Spleen (tissue), 7 donors: ENCODE data around the gene SACS.

Experiments used
- POLR2A ChIP-seq, 3 donors: fragments of 450-650 bp; IDR thresholded peaks; one replicate each; pipeline ENCODE4 v1.5.1; 2017; ENCODE audit warnings: antibody characterized with exemption in 3 of 3, mild to moderate bottlenecking in 1 of 3
- TF ChIP-seq, protein P1 (sequence below), 11 experiments: fragments of 200-600 bp in 7 of 11; fragments of 450-650 bp in 4 of 11; sonication (generic) in 4 of 11; IDR thresholded peaks in 8 of 11; conservative IDR thresholded peaks in 3 of 11; 1 replicate in 7 of 11; 2 replicates in 4 of 11; pipeline versions ENCODE4 v1.4.0 to v1.8.0; 2016 to 2021; ENCODE audit warnings: antibody characterized with exemption in 11 of 11, inconsistent platforms in 4 of 11, mild to moderate bottlenecking in 1 of 11
- donor health status: DM: no; HTN: no; CAD: no; lungs with moderate emphysema.
- donor health status: DM: no; HTN: no; CAD: no.
- donor health status: DM: no; HTN: no; CAD: no.

DNA sequence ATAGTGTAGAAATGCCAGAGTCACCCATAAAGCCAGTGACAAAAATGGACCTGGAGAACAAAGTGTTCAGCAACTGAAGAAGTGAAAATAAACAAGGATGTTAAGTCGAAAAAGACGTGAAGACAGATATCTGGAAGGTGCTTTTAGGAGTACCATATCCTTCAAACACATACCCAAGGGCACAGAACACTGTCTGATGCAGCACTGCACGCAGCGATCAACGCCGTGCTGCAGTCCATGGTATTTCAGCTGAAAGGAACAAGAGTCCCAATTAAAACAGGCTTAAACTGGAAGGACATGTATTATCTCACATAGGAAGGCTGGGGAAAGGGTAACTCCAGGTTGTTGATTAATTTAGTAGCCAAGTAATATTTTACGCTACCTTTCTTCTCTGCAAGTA is 144.5 kb downstream of the SACS start:
- TF ChIP-seq, protein P1, sequence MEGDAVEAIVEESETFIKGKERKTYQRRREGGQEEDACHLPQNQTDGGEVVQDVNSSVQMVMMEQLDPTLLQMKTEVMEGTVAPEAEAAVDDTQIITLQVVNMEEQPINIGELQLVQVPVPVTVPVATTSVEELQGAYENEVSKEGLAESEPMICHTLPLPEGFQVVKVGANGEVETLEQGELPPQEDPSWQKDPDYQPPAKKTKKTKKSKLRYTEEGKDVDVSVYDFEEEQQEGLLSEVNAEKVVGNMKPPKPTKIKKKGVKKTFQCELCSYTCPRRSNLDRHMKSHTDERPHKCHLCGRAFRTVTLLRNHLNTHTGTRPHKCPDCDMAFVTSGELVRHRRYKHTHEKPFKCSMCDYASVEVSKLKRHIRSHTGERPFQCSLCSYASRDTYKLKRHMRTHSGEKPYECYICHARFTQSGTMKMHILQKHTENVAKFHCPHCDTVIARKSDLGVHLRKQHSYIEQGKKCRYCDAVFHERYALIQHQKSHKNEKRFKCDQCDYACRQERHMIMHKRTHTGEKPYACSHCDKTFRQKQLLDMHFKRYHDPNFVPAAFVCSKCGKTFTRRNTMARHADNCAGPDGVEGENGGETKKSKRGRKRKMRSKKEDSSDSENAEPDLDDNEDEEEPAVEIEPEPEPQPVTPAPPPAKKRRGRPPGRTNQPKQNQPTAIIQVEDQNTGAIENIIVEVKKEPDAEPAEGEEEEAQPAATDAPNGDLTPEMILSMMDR (IDR thresholded peaks at IDR 0.05 in 8 of 11, conservative IDR thresholded peaks at IDR 0.05 in 3 of 11), result no peak
- no peak for TF ChIP-seq POLR2A (IDR thresholded peaks at IDR 0.05)
